SK-N-SH (cell line): ENCODE results near the gene COLEC12. TPM values are rescaled to one million over a fixed set of nuclear protein-coding genes. Genes with fewer than 3 reads are reported as not detected.

Experiments
- CTCF ChIA-PET: fragments of 300-600, 350-600 bp; formaldehyde crosslinking; extraction: SDS; loops from one replicate; lab custom pipeline; 2021; lab: Yijun Ruan, JAX
- POLR2A ChIA-PET: fragments of 350-600 bp; sonication (Branson Sonifier 250); formaldehyde crosslinking; extraction: SDS; loops from one replicate; lab custom pipeline; 2020; ENCODE audit warnings: antibody characterized with exemption, inconsistent platforms; lab: Yijun Ruan, JAX
- DNase-seq: peaks from one replicate; pipeline ENCODE4 v3.0.0; 2012
- H2AFZ ChIP-seq: fragments of 200-600 bp; sonication (generic); 2 replicates; pipeline ENCODE4 v1.8.1; 2016; ENCODE audit warnings: antibody characterized with exemption, mild to moderate bottlenecking, low read depth
- H3F3A ChIP-seq: fragments of 200-600 bp; sonication (generic); replicated peaks from 2 replicates; pipeline ENCODE3; 2016; ENCODE audit warnings: antibody characterized with exemption, mild to moderate bottlenecking; ENCODE audit not compliant: insufficient read depth
- H3K27ac ChIP-seq, 2 experiments: fragments of 200-500 bp in 1 of 2; fragments of 200-600 bp in 1 of 2; sonication (Bioruptor generic) in 1 of 2; sonication (generic), shearing (Covaris generic) in 1 of 2; 2 replicates each; pipeline versions ENCODE4 v1.5.1 to v1.6.1; 2014 to 2016; ENCODE audit warnings: low read depth in 2 of 2, inconsistent platforms in 1 of 2, low read length in 1 of 2, mild to moderate bottlenecking in 1 of 2, mixed read lengths in 1 of 2
- H3K27me3 ChIP-seq: fragments of 200-600 bp; sonication (generic), shearing (Covaris generic); 2 replicates; pipeline ENCODE4 v1.6.1; 2016; ENCODE audit warnings: mixed run types; ENCODE audit not compliant: insufficient read depth
- H3K36me3 ChIP-seq, 2 experiments: fragments of 200-500 bp in 1 of 2; fragments of 200-600 bp in 1 of 2; sonication (Bioruptor generic) in 1 of 2; sonication (generic) in 1 of 2; replicated peaks in 1 of 2; 2 replicates each; pipeline versions ENCODE3 to v1.5.1; 2014 to 2016; ENCODE audit warnings: low read length in 1 of 2, mild to moderate bottlenecking in 1 of 2; ENCODE audit not compliant: insufficient read depth in 2 of 2, control insufficient read depth in 1 of 2
- H3K4me1 ChIP-seq, 2 experiments: fragments of 200-500 bp in 1 of 2; fragments of 200-600 bp in 1 of 2; sonication (Bioruptor generic) in 1 of 2; sonication (generic), shearing (Covaris generic) in 1 of 2; 2 replicates each; pipeline versions ENCODE4 v1.5.1 to v1.6.1; 2014 to 2016; ENCODE audit warnings: low read depth in 1 of 2, low read length in 1 of 2, mixed run types in 1 of 2; ENCODE audit not compliant: insufficient read depth in 2 of 2, control insufficient read depth in 1 of 2
- H3K4me2 ChIP-seq: fragments of 200-600 bp; sonication (generic), shearing (Covaris generic); 2 replicates; pipeline ENCODE4 v1.6.1; 2017; ENCODE audit warnings: mixed run types
- H3K4me3 ChIP-seq, 2 experiments: fragments of 200-500 bp in 1 of 2; fragments of 200-600 bp in 1 of 2; sonication (Bioruptor generic) in 1 of 2; sonication (generic), shearing (Covaris generic) in 1 of 2; 2 replicates each; pipeline versions ENCODE4 v1.5.1 to v1.8.1; 2014 to 2016; ENCODE audit warnings: low read depth in 2 of 2, inconsistent platforms in 1 of 2, low read length in 1 of 2, mild to moderate bottlenecking in 1 of 2, mixed read lengths in 1 of 2, moderate library complexity in 1 of 2
- H3K79me2 ChIP-seq: fragments of 200-600 bp; sonication (generic); 2 replicates; pipeline ENCODE4 v1.8.1; 2017; ENCODE audit warnings: mild to moderate bottlenecking; ENCODE audit not compliant: insufficient read depth
- H3K9ac ChIP-seq: fragments of 200-600 bp; sonication (generic); 2 replicates; pipeline ENCODE4 v1.6.1; 2017; ENCODE audit warnings: mixed run types
- H3K9me2 ChIP-seq: fragments of 200-600 bp; sonication (generic); 2 replicates; pipeline ENCODE4 v1.6.1; 2017; ENCODE audit warnings: mixed run types
- H3K9me3 ChIP-seq: fragments of 200-600 bp; sonication (generic); 2 replicates; pipeline ENCODE4 v1.6.1; 2017; ENCODE audit warnings: mixed run types, mild to moderate bottlenecking, moderate library complexity
- H4K20me1 ChIP-seq: fragments of 200-600 bp; sonication (generic); 2 replicates; pipeline ENCODE4 v1.6.1; 2017; ENCODE audit warnings: mild to moderate bottlenecking, mixed run types; ENCODE audit not compliant: insufficient read depth
- CHD2 ChIP-seq: fragments of 150-350 bp; IDR thresholded peaks from 2 replicates; pipeline ENCODE4 v1.6.1; 2018; ENCODE audit warnings: low read length; ENCODE audit not compliant: partially characterized antibody
- ELF1 ChIP-seq: IDR thresholded peaks from 2 replicates; pipeline ENCODE4 v1.4.0; 2012
- EP300 ChIP-seq, 2 experiments: IDR thresholded peaks; 2 replicates each; pipeline versions ENCODE4 v1.4.0 to v1.6.1; 2012; ENCODE audit warnings: borderline replicate concordance in 1 of 2, low read depth in 1 of 2, low read length in 1 of 2
- EZH2phosphoT487 ChIP-seq: fragments of 200-600 bp; sonication (generic); IDR thresholded peaks from 2 replicates; pipeline ENCODE4 v1.6.1; 2017; ENCODE audit warnings: low read depth, mixed run types, mild to moderate bottlenecking, antibody characterized with exemption, moderate library complexity, borderline replicate concordance
- FOSL2 ChIP-seq: IDR thresholded peaks from 2 replicates; pipeline ENCODE4 v1.4.0; 2012; ENCODE audit warnings: low read depth, mild to moderate bottlenecking, moderate library complexity, borderline replicate concordance
- FOXJ3 ChIP-seq: sonication (generic); formaldehyde crosslinking; IDR thresholded peaks from 2 replicates; pipeline ENCODE4 v1.5.1; 2020; ENCODE audit warnings: mild to moderate bottlenecking, missing genetic modification reagents
- FOXM1 ChIP-seq: IDR thresholded peaks from 2 replicates; pipeline ENCODE4 v1.4.0; 2012; ENCODE audit warnings: low read depth, mild to moderate bottlenecking
- GATA2 ChIP-seq: sonication (generic); formaldehyde crosslinking; IDR thresholded peaks from 2 replicates; pipeline ENCODE4 v1.5.0; 2020; ENCODE audit warnings: mild to moderate bottlenecking, missing genetic modification reagents
- JUND ChIP-seq: IDR thresholded peaks from 2 replicates; pipeline ENCODE4 v1.4.0; 2012
- MXI1 ChIP-seq: IDR thresholded peaks from 2 replicates; pipeline ENCODE4 v1.6.1; 2012; ENCODE audit warnings: mild to moderate bottlenecking, low read depth, low read length, improper control_type of control experiment
- NFIC ChIP-seq: IDR thresholded peaks from 2 replicates; pipeline ENCODE4 v1.4.0; 2012; ENCODE audit warnings: borderline replicate concordance
- NRF1 ChIP-seq: IDR thresholded peaks from 2 replicates; pipeline ENCODE4 v1.6.1; 2012; ENCODE audit warnings: low read depth, mild to moderate bottlenecking, low read length
- PBX3 ChIP-seq: IDR thresholded peaks from 2 replicates; pipeline ENCODE4; 2012
- POLR2AphosphoS5 ChIP-seq: IDR thresholded peaks from 2 replicates; pipeline ENCODE4 v1.6.1; 2012; ENCODE audit warnings: low read depth, low read length
- RAD21 ChIP-seq: IDR thresholded peaks from 2 replicates; pipeline ENCODE4 v1.6.1; 2012; ENCODE audit warnings: mild to moderate bottlenecking, low read length
- RCOR1 ChIP-seq: fragments of 150-350 bp; IDR thresholded peaks from 2 replicates; pipeline ENCODE4 v1.6.1; 2017; ENCODE audit warnings: antibody characterized with exemption, low read length
- RFX5 ChIP-seq: IDR thresholded peaks from 2 replicates; pipeline ENCODE4 v1.6.1; 2012; ENCODE audit warnings: mild to moderate bottlenecking, improper control_type of control experiment, low read length
- RXRA ChIP-seq: IDR thresholded peaks from 2 replicates; pipeline ENCODE4 v1.4.0; 2012; ENCODE audit warnings: low read depth, mild to moderate bottlenecking, borderline replicate concordance
- SIN3A ChIP-seq: IDR thresholded peaks from 2 replicates; pipeline ENCODE4 v1.6.1; 2012; ENCODE audit warnings: low read depth, mild to moderate bottlenecking, low read length, moderate library complexity, borderline replicate concordance
- SMC3 ChIP-seq: IDR thresholded peaks from 2 replicates; pipeline ENCODE4 v1.6.1; 2012; ENCODE audit warnings: low read depth, low read length, improper control_type of control experiment
- TCF12 ChIP-seq: IDR thresholded peaks from 2 replicates; pipeline ENCODE4 v1.4.0; 2012
- TEAD4 ChIP-seq: IDR thresholded peaks from 2 replicates; pipeline ENCODE4 v1.4.0; 2012; ENCODE audit warnings: mild to moderate bottlenecking, borderline replicate concordance; ENCODE audit not compliant: insufficient read depth
- YY1 ChIP-seq: IDR thresholded peaks from 2 replicates; pipeline ENCODE4 v1.4.0; 2012; ENCODE audit warnings: low read depth, mild to moderate bottlenecking
- WGBS: methylation state at CpG from one replicate; pipeline ENCODE4 v1.1.6; 2017; ENCODE audit warnings: low lambda C conversion rate; 5-methylcytosine and 5-hydroxymethylcytosine counted together
- polyA plus RNA-seq, 3 experiments: library from polyadenylated mRNA; depleted of rRNA; stranded (reverse); fragments of >200 nt; gene quantifications; 2 replicates each; pipeline ENCODE4 v1.2.3, GENCODE V29; 2012
- TF ChIP-seq, protein P1 (sequence below): fragments of 150-350 bp; IDR thresholded peaks from 2 replicates; pipeline ENCODE4 v1.6.1; 2017; ENCODE audit warnings: antibody characterized with exemption, low read length, low read depth, borderline replicate concordance
- TF ChIP-seq, protein P2 (sequence below): IDR thresholded peaks from 2 replicates; pipeline ENCODE4 v1.4.0; 2012; ENCODE audit warnings: low read depth, borderline replicate concordance

The COLEC12 gene
- polyA plus RNA-seq, 1 of the 3 experiments (the other 2 are of a cell fraction): 41.2 TPM

- no peaks in the 10 kb centered on the region; the same call in 1 of the 2 replicates for H3K9me3 ChIP-seq
- H3K27ac ChIP-seq: no peak overlapping the region
- H3K27me3 ChIP-seq: 0 out of 2 replicates have a peak, but pooled peaks cover 4% of the 10 kb centered on the region
- H3K4me2 ChIP-seq: no peak overlapping the region
- DNase-seq: no peak
- H2AFZ ChIP-seq: no peak overlapping the region
- no peaks in the 10 kb centered on the region for H3F3A ChIP-seq
- no peaks in the 10 kb centered on the region for H3K36me3 ChIP-seq
- TF ChIP-seq RCOR1 (no peak), RXRA (no peak), YY1 (no peak), FOSL2 (no peak), PBX3 (no peak), TEAD4 (no peak), NFIC (no peak), FOXM1 (no peak), RFX5 (no peak)
- TF ChIP-seq, protein P1, sequence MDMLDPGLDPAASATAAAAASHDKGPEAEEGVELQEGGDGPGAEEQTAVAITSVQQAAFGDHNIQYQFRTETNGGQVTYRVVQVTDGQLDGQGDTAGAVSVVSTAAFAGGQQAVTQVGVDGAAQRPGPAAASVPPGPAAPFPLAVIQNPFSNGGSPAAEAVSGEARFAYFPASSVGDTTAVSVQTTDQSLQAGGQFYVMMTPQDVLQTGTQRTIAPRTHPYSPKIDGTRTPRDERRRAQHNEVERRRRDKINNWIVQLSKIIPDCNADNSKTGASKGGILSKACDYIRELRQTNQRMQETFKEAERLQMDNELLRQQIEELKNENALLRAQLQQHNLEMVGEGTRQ: no peak
- TF ChIP-seq, protein P2, sequence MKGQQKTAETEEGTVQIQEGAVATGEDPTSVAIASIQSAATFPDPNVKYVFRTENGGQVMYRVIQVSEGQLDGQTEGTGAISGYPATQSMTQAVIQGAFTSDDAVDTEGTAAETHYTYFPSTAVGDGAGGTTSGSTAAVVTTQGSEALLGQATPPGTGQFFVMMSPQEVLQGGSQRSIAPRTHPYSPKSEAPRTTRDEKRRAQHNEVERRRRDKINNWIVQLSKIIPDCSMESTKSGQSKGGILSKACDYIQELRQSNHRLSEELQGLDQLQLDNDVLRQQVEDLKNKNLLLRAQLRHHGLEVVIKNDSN: no peak
- no peaks in the 10 kb centered on the region for H3K4me1 ChIP-seq
- H3K9me2 ChIP-seq: no peaks in the 10 kb centered on the region; the same call in 1 of the 2 replicates
- no peaks in the 10 kb centered on the region for H4K20me1 ChIP-seq
- WGBS: 0% methylated on average over 1 of the region's 1 CpG
- H3K4me3 ChIP-seq: no peak overlapping the region
- no peaks in the 10 kb centered on the region for H3K79me2 ChIP-seq
- ChIA-PET CTCF (interaction anchor here (0.6 to 3.5 kb wide), 4 partner anchors 10 to 149 kb away, joined by 3 to 10 read pairs (median 4); no protein-coding TSS in a partner anchor), POLR2A (no interaction called here)
- H3K9ac ChIP-seq: no peak overlapping the region
Measured at GRCh38 chr18:506264-506663, 5.8 kb upstream of the COLEC12 start.

- 40% methylated on average over 6 of the region's 6 CpGs for WGBS
- no peaks in the 10 kb centered on the region; the same call in 1 of the 2 replicates for H3K9me2 ChIP-seq
- no peak for TF ChIP-seq TEAD4
- no peak for TF ChIP-seq ELF1
- TF ChIP-seq FOXJ3 (CRISPR knock-in tag): no peak
- TF ChIP-seq JUND: no peak
- TF ChIP-seq CHD2: no peak
- TF ChIP-seq EZH2phosphoT487: no peak
- no peak for TF ChIP-seq TCF12
- no peak for TF ChIP-seq NRF1
- no peak for TF ChIP-seq RAD21
- TF ChIP-seq SMC3: no peak
- TF ChIP-seq, protein P1: no peak
- TF ChIP-seq GATA2 (CRISPR knock-in tag): no peak
- TF ChIP-seq PBX3: no peak
- no peak for TF ChIP-seq SIN3A
- TF ChIP-seq POLR2AphosphoS5: no peak
- TF ChIP-seq EP300 (IDR thresholded peaks at IDR 0.05; ENCODE audit: borderline replicate concordance in 1 of 2, low read depth in 1 of 2, low read length in 1 of 2): no peak
- no peak for TF ChIP-seq MXI1
- no peaks in the 10 kb centered on the region for H4K20me1 ChIP-seq
- no peaks in the 10 kb centered on the region for H3F3A ChIP-seq
- H3K4me3 ChIP-seq: no peak overlapping the region
- no peak overlapping the region for H3K4me2 ChIP-seq
- DNase-seq: no peak
- ChIA-PET CTCF (interaction anchor here (1.2 to 3.5 kb wide), 2 partner anchors 9 to 11 kb away, joined by 3 to 10 read pairs; no protein-coding TSS in a partner anchor), POLR2A (no interaction called here)
- 0 out of 2 replicates have a peak, but pooled peaks cover 9% of the 10 kb centered on the region for H3K27me3 ChIP-seq
- H2AFZ ChIP-seq: no peak overlapping the region
- peaks cover 0 to 2% of the 10 kb centered on the region in 2 experiments; a peak in 1 of 4 replicates for H3K4me1 ChIP-seq
- no peaks in the 10 kb centered on the region for H3K79me2 ChIP-seq
- H3K36me3 ChIP-seq: no peaks in the 10 kb centered on the region
- H3K9ac ChIP-seq: no peak overlapping the region
- no peaks in the 10 kb centered on the region; the same call in 1 of the 2 replicates for H3K9me3 ChIP-seq
- H3K27ac ChIP-seq: no peak overlapping the region
Measured at GRCh38 chr18:505483-506122, 5.1 kb upstream of the COLEC12 start.
